ENCODE results near the gene KCNK1. TPM values are rescaled to one million over a fixed set of nuclear protein-coding genes. Genes with fewer than 3 reads are reported as not detected.

KCNK1 gene
- total and polyA plus RNA-seq, 2 of the 13 experiments (the other 11 are each of a cell fraction or from before 2014, with no cell fraction given) = not detected

GRCh38 chr1:233587196-233587595 lies 26.7 kb upstream of the KCNK1 start (continued):
- no peak for TF ChIP-seq ATF6 (CRISPR knock-in tag; conservative IDR thresholded peaks at IDR 0.05)

GRCh38 chr1:233587958-233588799 lies 25.7 kb upstream of the KCNK1 start:
- no peak overlapping the region for H3K4me3 ChIP-seq (replicated peaks in 1 of 3; ENCODE audit: insufficient read depth in 1 of 3, low read depth in 2 of 3, low read length in 3 of 3)
- no peak for FAIRE-seq
- CTCF ChIA-PET (ENCODE audit: low intra/inter-chr PET ratio, low total read pairs) = no interaction called here
- in situ Hi-C loops (cut with HindIII; ENCODE audit: extremely low pct_ligation_motif_present, low pct_unique_long_range_greater_than_20kb) = no loop called here
- no peaks in the 10 kb centered on the region for H4K20me1 ChIP-seq (ENCODE audit: insufficient read depth, low read length)
- no peak overlapping the region for H3K27ac ChIP-seq (ENCODE audit: extremely low read length, insufficient read depth, low read length)
- intact Hi-C loops (cut with micrococcal nuclease; ENCODE audit: unreplicated experiment) = no loop called here
- no TSS peak for BruUV-seq (replicated peaks)
- no peaks in the 10 kb centered on the region for H3K79me2 ChIP-seq (ENCODE audit: insufficient read depth, low read length)
- no peak overlapping the region for H3K9ac ChIP-seq (ENCODE audit: insufficient read depth, low read depth, low read length)
- TF ChIP-seq ZNF282 (IDR thresholded peaks at IDR 0.05; ENCODE audit: partially characterized antibody) (no peak), ZNF276 (CRISPR knock-in tag; IDR thresholded peaks at IDR 0.05; ENCODE audit: low read depth) (no peak), SOX13 (IDR thresholded peaks at IDR 0.05) (no peak), SOX13 (CRISPR knock-in tag; conservative IDR thresholded peaks at IDR 0.05 in 1 of 2, IDR thresholded peaks at IDR 0.05 in 1 of 2) (no peak), IRF2 (CRISPR knock-in tag; IDR thresholded peaks at IDR 0.05) (no peak), E2F1 (CRISPR knock-in tag; IDR thresholded peaks at IDR 0.05) (no peak), TGIF2 (CRISPR knock-in tag; IDR thresholded peaks at IDR 0.05) (no peak), CERS6 (CRISPR knock-in tag; IDR thresholded peaks at IDR 0.05) (no peak), ZBTB42 (CRISPR knock-in tag; IDR thresholded peaks at IDR 0.05) (no peak), PRPF4 (IDR thresholded peaks at IDR 0.05; ENCODE audit: low read depth, low read length, poor library complexity, severe bottlenecking) (no peak), ZNF816 (CRISPR knock-in tag; IDR thresholded peaks at IDR 0.05; ENCODE audit: borderline replicate concordance) (no peak), PPARG (CRISPR knock-in tag; conservative IDR thresholded peaks at IDR 0.05) (no peak), ZNF800 (CRISPR knock-in tag; IDR thresholded peaks at IDR 0.05) (no peak)
- H3K36me3 ChIP-seq (replicated peaks in 1 of 2; ENCODE audit: control insufficient read depth in 1 of 2, insufficient read depth in 2 of 2, low read length in 2 of 2) = no peaks in the 10 kb centered on the region
- H3K4me1 ChIP-seq (ENCODE audit: insufficient read depth, low read length) = no peaks in the 10 kb centered on the region
- no peaks in the 10 kb centered on the region for H3K27me3 ChIP-seq (ENCODE audit: control insufficient read depth in 1 of 2, insufficient read depth in 2 of 2, low read length in 2 of 2)
- H2AFZ ChIP-seq (ENCODE audit: low read length) = no peak overlapping the region
- no peak overlapping the region for H3K4me2 ChIP-seq (ENCODE audit: low read depth, low read length)
- ATAC-seq = no peak
- DNase-seq (ENCODE audit: low spot score) = no peak
- WGBS (ENCODE audit: low lambda C conversion rate) = 40% methylated on average over 15 of the region's 17 CpGs
- H3K9me3 ChIP-seq (ENCODE audit: low read length) = no peaks in the 10 kb centered on the region
- POLR2A ChIA-PET = no interaction called here
